HepG2 (cell line): ENCODE results near the gene ZSCAN2. TPM values are rescaled to one million over a fixed set of nuclear protein-coding genes. Genes with fewer than 3 reads are reported as not detected.

Experiments
- FIP1L1 ChIP-seq: fragments of 200-400 bp; formaldehyde crosslinking; IDR thresholded peaks from 2 replicates; pipeline ENCODE4 v1.6.1; 2018; ENCODE audit warnings: low read depth, mild to moderate bottlenecking, low read length, moderate library complexity, borderline replicate concordance; ENCODE audit not compliant: insufficient read depth
- GABPA ChIP-seq, 2 experiments: IDR thresholded peaks; 2 replicates each; pipeline ENCODE4 v1.6.1; 2011 to 2016; ENCODE audit warnings: low read depth in 2 of 2, low read length in 1 of 2, missing biosample characterization in 1 of 2, missing genetic modification characterization in 1 of 2
- ISL2 ChIP-seq: sonication (generic); formaldehyde crosslinking; IDR thresholded peaks from 2 replicates; pipeline ENCODE4 v1.5.0; 2020; ENCODE audit warnings: missing genetic modification reagents
- JARID2 ChIP-seq: sonication (generic); formaldehyde crosslinking; IDR thresholded peaks from 2 replicates; pipeline ENCODE4 v1.8.1; 2023; ENCODE audit warnings: missing genetic modification reagents, inconsistent platforms; ENCODE audit not compliant: insufficient replicate concordance
- MBD4 ChIP-seq: IDR thresholded peaks from 2 replicates; pipeline ENCODE4 v1.6.1; 2012; ENCODE audit warnings: low read length, inconsistent platforms, borderline replicate concordance
- MIER3 ChIP-seq: IDR thresholded peaks from 2 replicates; pipeline ENCODE4 v1.6.1; 2016; ENCODE audit warnings: missing compliant biosample characterization, borderline replicate concordance
- MTA3 ChIP-seq: sonication (generic); formaldehyde crosslinking; IDR thresholded peaks from 2 replicates; pipeline ENCODE4 v1.4.0; 2020; ENCODE audit warnings: missing genetic modification reagents
- MXD4 ChIP-seq: IDR thresholded peaks from 2 replicates; pipeline ENCODE4 v1.6.1; 2016; ENCODE audit warnings: mild to moderate bottlenecking, missing biosample characterization, missing genetic modification reagents
- NAIF1 ChIP-seq: sonication (generic); formaldehyde crosslinking; IDR thresholded peaks from 2 replicates; pipeline ENCODE4 v1.5.0; 2020; ENCODE audit warnings: mild to moderate bottlenecking, missing genetic modification reagents, borderline replicate concordance
- NFE2L2 ChIP-seq: fragments of 150-350 bp; IDR thresholded peaks from 2 replicates; pipeline ENCODE4 v1.6.1; 2014; ENCODE audit warnings: low read length
- SMAD9 ChIP-seq: sonication (generic); formaldehyde crosslinking; IDR thresholded peaks from 2 replicates; pipeline ENCODE4 v1.5.1; 2020; ENCODE audit warnings: mild to moderate bottlenecking, missing genetic modification reagents
- SNAPC2 ChIP-seq: sonication (generic); formaldehyde crosslinking; IDR thresholded peaks from 2 replicates; pipeline ENCODE4 v1.8.1; 2022; ENCODE audit warnings: mild to moderate bottlenecking, missing genetic modification reagents
- ZBTB42 ChIP-seq: sonication (generic); formaldehyde crosslinking; IDR thresholded peaks from 2 replicates; pipeline ENCODE4 v1.5.0; 2020; ENCODE audit warnings: mild to moderate bottlenecking, missing genetic modification reagents
- ZFP82 ChIP-seq: sonication (generic); formaldehyde crosslinking; IDR thresholded peaks from 2 replicates; pipeline ENCODE4 v1.5.1; 2020; ENCODE audit warnings: mild to moderate bottlenecking, missing genetic modification reagents, borderline replicate concordance
- ZNF138 ChIP-seq: sonication (generic); formaldehyde crosslinking; IDR thresholded peaks from 2 replicates; pipeline ENCODE4 v1.5.0; 2020; ENCODE audit warnings: mild to moderate bottlenecking, low read depth, missing genetic modification reagents
- ZNF230 ChIP-seq: sonication (generic); formaldehyde crosslinking; IDR thresholded peaks from 2 replicates; pipeline ENCODE4 v1.4.0; 2020; ENCODE audit warnings: mild to moderate bottlenecking, missing genetic modification reagents
- ZNF605 ChIP-seq: sonication (generic); formaldehyde crosslinking; IDR thresholded peaks from 2 replicates; pipeline ENCODE4 v1.8.0; 2022; ENCODE audit warnings: mild to moderate bottlenecking, missing genetic modification reagents
- polyA plus RNA-seq, 8 experiments: library from polyadenylated mRNA; depleted of rRNA in 3 of 8; stranded (reverse) in 7 of 8; unstranded in 1 of 8; fragments of >200 nt; fragmentation: Illumina TruSeq in 4 of 8; extraction: Trizol in 4 of 8; gene quantifications; 2 replicates each; pipeline versions ENCODE4 v1.2.1 to v1.2.3, GENCODE V29; 2011 to 2016; ENCODE audit warnings: low read depth in 4 of 8, missing spikeins in 1 of 8, mixed read lengths in 1 of 8; ENCODE audit not compliant: insufficient read depth in 1 of 8
- total RNA-seq, 5 experiments: library from RNA; depleted of rRNA; stranded (reverse); fragments of >200 nt; fragmentation: Illumina TruSeq; extraction: Trizol; gene quantifications; 2 replicates each; pipeline ENCODE4 v1.2.3, GENCODE V29; 2016; ENCODE audit warnings: low read depth in 1 of 5
- TF ChIP-seq, protein P1 (sequence below): sonication (generic); formaldehyde crosslinking; IDR thresholded peaks from 2 replicates; pipeline ENCODE4 v1.5.0; 2020; ENCODE audit warnings: missing genetic modification reagents
- TF ChIP-seq, protein P2 (sequence below): sonication (generic); formaldehyde crosslinking; IDR thresholded peaks from 2 replicates; pipeline ENCODE4 v1.8.1; 2023; ENCODE audit warnings: mild to moderate bottlenecking, inconsistent platforms, moderate library complexity, missing genetic modification reagents, borderline replicate concordance
- TF ChIP-seq, protein P3 (sequence below): sonication (generic); formaldehyde crosslinking; IDR thresholded peaks from 2 replicates; pipeline ENCODE4 v1.4.0; 2020; ENCODE audit warnings: missing genetic modification reagents
- TF ChIP-seq, protein P4 (sequence below): sonication (generic); formaldehyde crosslinking; IDR thresholded peaks from 2 replicates; pipeline ENCODE4 v1.8.1; 2023; ENCODE audit warnings: mild to moderate bottlenecking, missing genetic modification reagents, borderline replicate concordance
- TF ChIP-seq, protein P5 (sequence below): sonication (generic); IDR thresholded peaks from 2 replicates; pipeline ENCODE4 v1.6.1; 2016; ENCODE audit warnings: low read depth, borderline replicate concordance

Gene ZSCAN2
- total and polyA plus RNA-seq, 2 of the 13 experiments (the other 11 are each of a cell fraction or from before 2014, with no cell fraction given), result 11.4 to 21.5 TPM

DNA sequence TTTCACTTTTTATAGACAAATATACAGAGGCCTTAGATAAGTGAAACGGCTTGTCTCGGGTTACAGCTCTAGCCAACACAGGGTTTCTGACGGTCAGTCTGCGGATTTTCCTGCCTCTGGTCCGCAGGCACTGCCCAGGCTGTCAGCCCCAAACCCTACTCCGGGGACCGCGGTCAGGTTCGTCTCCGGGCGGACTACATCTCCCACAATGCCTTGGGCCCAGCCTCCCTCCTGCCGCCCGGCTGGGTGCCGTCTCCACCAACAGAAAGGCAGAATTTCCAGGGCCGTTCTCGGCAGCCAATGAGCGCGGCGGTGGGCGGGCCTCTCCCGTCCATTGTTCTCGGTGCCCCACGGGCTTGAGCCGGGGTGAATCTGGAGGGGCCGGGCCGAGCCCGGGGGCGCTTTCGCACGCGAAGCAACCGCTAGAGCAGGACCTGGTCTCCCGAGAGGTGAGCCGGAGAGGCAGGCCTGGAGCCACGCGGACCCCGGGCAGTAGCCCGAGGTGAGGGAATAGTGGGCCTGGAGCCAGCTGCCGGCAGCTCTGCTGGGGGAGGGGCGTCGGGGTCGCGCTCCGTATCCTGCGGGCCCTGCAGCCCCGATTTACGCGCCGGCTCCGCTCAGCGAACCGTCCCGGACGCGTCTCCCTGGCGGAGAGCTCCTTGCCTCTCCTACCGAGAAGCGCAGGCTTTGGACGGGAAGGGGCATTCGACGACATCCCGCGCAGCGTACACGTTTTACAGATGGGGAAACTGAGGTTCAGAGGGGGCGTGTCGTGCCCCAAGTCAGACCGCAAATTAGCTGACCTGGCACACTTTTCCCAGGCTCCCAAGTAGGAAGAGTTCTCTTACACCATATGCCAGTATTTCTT, at the start of gene ZSCAN2 (continued):
- no peak for TF ChIP-seq GABPA (IDR thresholded peaks at IDR 0.05; ENCODE audit: low read depth, low read length)
- peak; percentile 66 for TF ChIP-seq GABPA (CRISPR knock-in tag; IDR thresholded peaks at IDR 0.05; ENCODE audit: low read depth)
- TF ChIP-seq ZFP82 (CRISPR knock-in tag), result no peak
- no peak for TF ChIP-seq JARID2 (CRISPR knock-in tag)
- no peak for TF ChIP-seq MBD4
- no peak; the same call in 1 of the 2 replicates for TF ChIP-seq ZNF605 (CRISPR knock-in tag)
- TF ChIP-seq ISL2 (CRISPR knock-in tag), result peak; percentile 8; the same call in 1 of the 2 replicates
- TF ChIP-seq, protein P1, sequence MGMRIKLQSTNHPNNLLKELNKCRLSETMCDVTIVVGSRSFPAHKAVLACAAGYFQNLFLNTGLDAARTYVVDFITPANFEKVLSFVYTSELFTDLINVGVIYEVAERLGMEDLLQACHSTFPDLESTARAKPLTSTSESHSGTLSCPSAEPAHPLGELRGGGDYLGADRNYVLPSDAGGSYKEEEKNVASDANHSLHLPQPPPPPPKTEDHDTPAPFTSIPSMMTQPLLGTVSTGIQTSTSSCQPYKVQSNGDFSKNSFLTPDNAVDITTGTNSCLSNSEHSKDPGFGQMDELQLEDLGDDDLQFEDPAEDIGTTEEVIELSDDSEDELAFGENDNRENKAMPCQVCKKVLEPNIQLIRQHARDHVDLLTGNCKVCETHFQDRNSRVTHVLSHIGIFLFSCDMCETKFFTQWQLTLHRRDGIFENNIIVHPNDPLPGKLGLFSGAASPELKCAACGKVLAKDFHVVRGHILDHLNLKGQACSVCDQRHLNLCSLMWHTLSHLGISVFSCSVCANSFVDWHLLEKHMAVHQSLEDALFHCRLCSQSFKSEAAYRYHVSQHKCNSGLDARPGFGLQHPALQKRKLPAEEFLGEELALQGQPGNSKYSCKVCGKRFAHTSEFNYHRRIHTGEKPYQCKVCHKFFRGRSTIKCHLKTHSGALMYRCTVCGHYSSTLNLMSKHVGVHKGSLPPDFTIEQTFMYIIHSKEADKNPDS (CRISPR knock-in tag), result no peak
- TF ChIP-seq FIP1L1, result no peak
- TF ChIP-seq, protein P2, sequence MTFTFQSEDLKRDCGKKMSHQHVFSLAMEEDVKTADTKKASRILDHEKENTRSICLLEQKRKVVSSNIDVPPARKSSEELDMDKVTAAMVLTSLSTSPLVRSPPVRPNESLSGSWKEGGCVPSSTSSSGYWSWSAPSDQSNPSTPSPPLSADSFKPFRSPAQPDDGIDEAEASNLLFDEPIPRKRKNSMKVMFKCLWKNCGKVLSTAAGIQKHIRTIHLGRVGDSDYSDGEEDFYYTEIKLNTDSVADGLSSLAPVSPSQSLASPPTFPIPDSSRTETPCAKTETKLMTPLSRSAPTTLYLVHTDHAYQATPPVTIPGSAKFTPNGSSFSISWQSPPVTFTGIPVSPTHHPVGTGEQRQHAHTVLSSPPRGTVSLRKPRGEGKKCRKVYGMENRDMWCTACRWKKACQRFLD (CRISPR knock-in tag), result 0 out of 2 replicates have a peak, but pooled peaks have one; percentile 31
- no peak for TF ChIP-seq MTA3 (CRISPR knock-in tag)
- no peak for TF ChIP-seq ZBTB42 (CRISPR knock-in tag)
- TF ChIP-seq ZNF230 (CRISPR knock-in tag), result no peak
- TF ChIP-seq MXD4 (CRISPR knock-in tag), result no peak; the same call in 1 of the 2 replicates
- TF ChIP-seq NFE2L2, result no peak
- TF ChIP-seq MIER3 (CRISPR knock-in tag), result no peak; the same call in 1 of the 2 replicates
- TF ChIP-seq NAIF1 (CRISPR knock-in tag), result peak; percentile 77; the same call in 1 of the 2 replicates
- TF ChIP-seq ZNF138 (CRISPR knock-in tag), result 0 out of 2 replicates have a peak, but pooled peaks have one; percentile 48
- TF ChIP-seq SNAPC2 (CRISPR knock-in tag), result peak; percentile 58; the same call in 1 of the 2 replicates
- no peak for TF ChIP-seq SMAD9 (CRISPR knock-in tag)
- TF ChIP-seq, protein P3, sequence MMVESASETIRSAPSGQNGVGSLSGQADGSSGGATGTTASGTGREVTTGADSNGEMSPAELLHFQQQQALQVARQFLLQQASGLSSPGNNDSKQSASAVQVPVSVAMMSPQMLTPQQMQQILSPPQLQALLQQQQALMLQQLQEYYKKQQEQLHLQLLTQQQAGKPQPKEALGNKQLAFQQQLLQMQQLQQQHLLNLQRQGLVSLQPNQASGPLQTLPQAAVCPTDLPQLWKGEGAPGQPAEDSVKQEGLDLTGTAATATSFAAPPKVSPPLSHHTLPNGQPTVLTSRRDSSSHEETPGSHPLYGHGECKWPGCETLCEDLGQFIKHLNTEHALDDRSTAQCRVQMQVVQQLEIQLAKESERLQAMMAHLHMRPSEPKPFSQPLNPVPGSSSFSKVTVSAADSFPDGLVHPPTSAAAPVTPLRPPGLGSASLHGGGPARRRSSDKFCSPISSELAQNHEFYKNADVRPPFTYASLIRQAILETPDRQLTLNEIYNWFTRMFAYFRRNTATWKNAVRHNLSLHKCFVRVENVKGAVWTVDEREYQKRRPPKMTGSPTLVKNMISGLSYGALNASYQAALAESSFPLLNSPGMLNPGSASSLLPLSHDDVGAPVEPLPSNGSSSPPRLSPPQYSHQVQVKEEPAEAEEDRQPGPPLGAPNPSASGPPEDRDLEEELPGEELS (CRISPR knock-in tag), result no peak
- TF ChIP-seq, protein P4, sequence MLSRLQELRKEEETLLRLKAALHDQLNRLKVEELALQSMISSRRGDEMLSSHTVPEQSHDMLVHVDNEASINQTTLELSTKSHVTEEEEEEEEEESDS (CRISPR knock-in tag), result no peak
- TF ChIP-seq, protein P5, sequence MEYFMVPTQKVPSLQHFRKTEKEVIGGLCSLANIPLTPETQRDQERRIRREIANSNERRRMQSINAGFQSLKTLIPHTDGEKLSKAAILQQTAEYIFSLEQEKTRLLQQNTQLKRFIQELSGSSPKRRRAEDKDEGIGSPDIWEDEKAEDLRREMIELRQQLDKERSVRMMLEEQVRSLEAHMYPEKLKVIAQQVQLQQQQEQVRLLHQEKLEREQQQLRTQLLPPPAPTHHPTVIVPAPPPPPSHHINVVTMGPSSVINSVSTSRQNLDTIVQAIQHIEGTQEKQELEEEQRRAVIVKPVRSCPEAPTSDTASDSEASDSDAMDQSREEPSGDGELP, result peak; percentile 72
